Brain microvascular endothelial cell (primary cell): ENCODE results near the gene LRRC31.

Experiments used
- DNase-seq: peaks from one replicate; pipeline ENCODE4 v3.0.0-alpha.2; 2020
- H3K27ac ChIP-seq: fragments of 250-450 bp; sonication (Bioruptor Pico); 2 replicates; pipeline ENCODE4 v1.5.1; 2020; ENCODE audit warnings: mild to moderate bottlenecking, moderate library complexity
- H3K27me3 ChIP-seq: fragments of 250-450 bp; sonication (Bioruptor Pico); replicated peaks from 2 replicates; pipeline ENCODE4 v1.5.1; 2020; ENCODE audit warnings: mild to moderate bottlenecking
- H3K36me3 ChIP-seq: fragments of 250-450 bp; sonication (Bioruptor Pico); replicated peaks from 2 replicates; pipeline ENCODE4 v1.5.1; 2020; ENCODE audit warnings: mild to moderate bottlenecking
- H3K4me3 ChIP-seq: 2 replicates; pipeline ENCODE4 v1.5.1; 2011; ENCODE audit warnings: low read depth, mild to moderate bottlenecking, control low read depth, low read length, moderate library complexity
- in situ Hi-C: cut with HindIII; loops from 2 replicates; pipeline ENCODE4 v1.10.0; 2017; ENCODE audit warnings: low sequenced_read_pairs, low pct_ligation_motif_present
- TF ChIP-seq, protein P1 (sequence below): IDR thresholded peaks from 2 replicates; pipeline ENCODE4 v1.5.1; 2011; ENCODE audit warnings: low read depth, mild to moderate bottlenecking, moderate library complexity, low read length, control low read depth, inconsistent platforms; ENCODE audit errors: missing control alignments

LRRC31 gene

DNA sequence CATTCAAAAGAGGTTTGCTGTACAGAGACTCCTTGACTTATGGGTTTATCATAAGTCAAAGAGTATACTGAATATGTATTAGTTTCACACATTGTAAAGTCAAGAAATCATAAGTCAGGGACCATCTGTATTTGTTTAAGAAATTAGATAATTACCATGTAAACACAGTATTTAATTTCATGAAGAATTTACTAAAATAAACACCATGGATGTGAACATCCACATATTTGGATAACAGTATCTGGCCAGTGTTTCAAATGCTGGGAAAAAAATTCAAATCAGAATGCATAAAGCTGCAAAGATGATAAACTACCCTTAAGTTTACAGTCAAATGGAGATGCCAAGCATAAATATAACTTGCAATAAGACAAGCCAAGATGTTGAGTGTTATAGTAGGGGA, 79.5 kb downstream of the LRRC31 start:
- no peak for DNase-seq
- H3K36me3 ChIP-seq: peaks cover 27% of the 10 kb centered on the region
- TF ChIP-seq, protein P1, sequence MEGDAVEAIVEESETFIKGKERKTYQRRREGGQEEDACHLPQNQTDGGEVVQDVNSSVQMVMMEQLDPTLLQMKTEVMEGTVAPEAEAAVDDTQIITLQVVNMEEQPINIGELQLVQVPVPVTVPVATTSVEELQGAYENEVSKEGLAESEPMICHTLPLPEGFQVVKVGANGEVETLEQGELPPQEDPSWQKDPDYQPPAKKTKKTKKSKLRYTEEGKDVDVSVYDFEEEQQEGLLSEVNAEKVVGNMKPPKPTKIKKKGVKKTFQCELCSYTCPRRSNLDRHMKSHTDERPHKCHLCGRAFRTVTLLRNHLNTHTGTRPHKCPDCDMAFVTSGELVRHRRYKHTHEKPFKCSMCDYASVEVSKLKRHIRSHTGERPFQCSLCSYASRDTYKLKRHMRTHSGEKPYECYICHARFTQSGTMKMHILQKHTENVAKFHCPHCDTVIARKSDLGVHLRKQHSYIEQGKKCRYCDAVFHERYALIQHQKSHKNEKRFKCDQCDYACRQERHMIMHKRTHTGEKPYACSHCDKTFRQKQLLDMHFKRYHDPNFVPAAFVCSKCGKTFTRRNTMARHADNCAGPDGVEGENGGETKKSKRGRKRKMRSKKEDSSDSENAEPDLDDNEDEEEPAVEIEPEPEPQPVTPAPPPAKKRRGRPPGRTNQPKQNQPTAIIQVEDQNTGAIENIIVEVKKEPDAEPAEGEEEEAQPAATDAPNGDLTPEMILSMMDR: no peak
- in situ Hi-C loops: no loop called here
- no peak overlapping the region for H3K4me3 ChIP-seq
- H3K27me3 ChIP-seq: no peaks in the 10 kb centered on the region
- H3K27ac ChIP-seq: no peak overlapping the region
